Naive B cell (primary cell): ENCODE data around the gene GPR3. TPM values are rescaled to one million over a fixed set of nuclear protein-coding genes. Genes with fewer than 3 reads are reported as not detected.

Experiments
- ATAC-seq, 2 donors: fragments of 150-1000 bp; cut with Tn5 transposase; 2 replicates each; pipeline ENCODE4 v1.10.0; 2021; ENCODE audit warnings: low read depth in 2 of 2, mild to moderate bottlenecking in 2 of 2, moderate library complexity in 2 of 2
- DNase-seq: peaks from one replicate; pipeline ENCODE4 v3.0.0; 2022
- H3K27ac Mint-ChIP-seq, 6 donors: one replicate each; pipeline ENCODE4 v1.8.0; 2020 to 2022; ENCODE audit warnings: mild to moderate bottlenecking in 6 of 6, mixed read lengths in 6 of 6, moderate library complexity in 5 of 6, inconsistent platforms in 2 of 6
- H3K27me3 Mint-ChIP-seq, 3 donors: one replicate each; pipeline ENCODE4 v1.8.0; 2021 to 2022; ENCODE audit warnings: mixed read lengths in 3 of 3, mild to moderate bottlenecking in 1 of 3
- H3K36me3 Mint-ChIP-seq, 2 donors: one replicate each; pipeline ENCODE4 v1.8.0; 2020 to 2022; ENCODE audit warnings: mixed read lengths in 2 of 2, inconsistent platforms in 1 of 2, mild to moderate bottlenecking in 1 of 2
- H3K4me1 Mint-ChIP-seq, 3 donors: one replicate each; pipeline ENCODE4 v1.8.0; 2020 to 2022; ENCODE audit warnings: mixed read lengths in 3 of 3, inconsistent platforms in 1 of 3, mild to moderate bottlenecking in 1 of 3, moderate library complexity in 1 of 3
- H3K4me3 Mint-ChIP-seq, 8 donors: one replicate each; pipeline ENCODE4 v1.8.0; 2020 to 2022; ENCODE audit warnings: mild to moderate bottlenecking in 8 of 8, mixed read lengths in 8 of 8, moderate library complexity in 8 of 8, inconsistent platforms in 2 of 8
- H3K9me3 Mint-ChIP-seq, 7 donors: one replicate each; pipeline ENCODE4 v1.8.0; 2020 to 2022; ENCODE audit warnings: mixed read lengths in 7 of 7, mild to moderate bottlenecking in 5 of 7, inconsistent platforms in 2 of 7, moderate library complexity in 1 of 7
- polyA plus RNA-seq, 6 donors: library from polyadenylated mRNA; unstranded; fragments of 300-500 nt; fragmentation: Illumina TruSeq; gene quantifications; one replicate each; pipeline ENCODE4 v1.2.3, GENCODE V29; 2021; ENCODE audit warnings: low read depth in 6 of 6

GPR3 gene, protein sequence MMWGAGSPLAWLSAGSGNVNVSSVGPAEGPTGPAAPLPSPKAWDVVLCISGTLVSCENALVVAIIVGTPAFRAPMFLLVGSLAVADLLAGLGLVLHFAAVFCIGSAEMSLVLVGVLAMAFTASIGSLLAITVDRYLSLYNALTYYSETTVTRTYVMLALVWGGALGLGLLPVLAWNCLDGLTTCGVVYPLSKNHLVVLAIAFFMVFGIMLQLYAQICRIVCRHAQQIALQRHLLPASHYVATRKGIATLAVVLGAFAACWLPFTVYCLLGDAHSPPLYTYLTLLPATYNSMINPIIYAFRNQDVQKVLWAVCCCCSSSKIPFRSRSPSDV
- polyA plus RNA-seq = under 1 TPM in 4 of 6 donors, not detected in 2; 0.12 to 0.64 (median 0.35) TPM

DNA sequence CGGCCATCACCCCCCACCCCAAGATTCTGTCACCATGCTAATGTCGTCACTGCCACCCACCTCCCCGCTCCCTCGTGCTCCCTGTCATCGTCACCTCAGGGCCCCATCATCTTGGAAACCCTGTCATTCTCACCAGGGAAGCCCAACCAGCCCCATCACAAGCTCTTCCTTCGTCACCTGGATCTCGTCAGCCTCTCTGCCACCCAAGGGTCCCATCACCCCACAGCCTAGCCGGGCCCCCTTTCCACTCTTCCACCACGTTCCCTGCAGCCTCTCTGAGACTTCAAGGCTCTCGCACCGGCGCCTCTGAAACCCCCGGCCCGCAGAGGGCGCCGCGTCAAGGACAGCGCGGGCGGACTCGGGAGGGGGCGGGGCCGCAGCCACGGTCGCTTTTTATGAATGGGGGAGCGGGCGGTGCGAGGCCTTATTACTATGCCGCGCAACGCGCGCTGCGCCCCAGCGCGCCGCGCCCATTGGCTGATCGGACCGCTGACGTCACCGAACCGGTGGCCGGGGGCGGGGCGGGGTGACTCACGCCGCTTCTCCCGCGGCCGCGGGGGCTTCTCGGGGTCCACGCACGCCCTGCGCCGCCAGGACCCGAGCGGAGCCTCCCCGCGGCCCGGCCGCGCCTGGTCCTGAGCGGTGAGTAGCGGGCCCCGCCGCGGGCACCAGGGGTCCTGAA is at the start of gene GPR3:
TSS of gene GPR3 (plus strand) at position 527 of the 682 bp plus-strand sequence. CDS start 1,177 bp downstream, outside the sequence.
- peak within 1 kb of the TSS; percentile 82 to 98 (median 92) for H3K27ac Mint-ChIP-seq
- peaks cover 0 to 11% (median under 1%) of the 10 kb centered on the region in 3 donors for H3K27me3 Mint-ChIP-seq
- H3K4me3 Mint-ChIP-seq = peak within 1 kb of the TSS; percentile 48 to 91 (median 86)
- no peaks in the 10 kb centered on the region for H3K36me3 Mint-ChIP-seq
- peak; percentile 89 for DNase-seq
- ATAC-seq = peak; percentile 86 to 91
- no peaks in the 10 kb centered on the region for H3K9me3 Mint-ChIP-seq
- peaks cover 25 to 36% (median 26%) of the 10 kb centered on the region in 3 donors for H3K4me1 Mint-ChIP-seq

DNA sequence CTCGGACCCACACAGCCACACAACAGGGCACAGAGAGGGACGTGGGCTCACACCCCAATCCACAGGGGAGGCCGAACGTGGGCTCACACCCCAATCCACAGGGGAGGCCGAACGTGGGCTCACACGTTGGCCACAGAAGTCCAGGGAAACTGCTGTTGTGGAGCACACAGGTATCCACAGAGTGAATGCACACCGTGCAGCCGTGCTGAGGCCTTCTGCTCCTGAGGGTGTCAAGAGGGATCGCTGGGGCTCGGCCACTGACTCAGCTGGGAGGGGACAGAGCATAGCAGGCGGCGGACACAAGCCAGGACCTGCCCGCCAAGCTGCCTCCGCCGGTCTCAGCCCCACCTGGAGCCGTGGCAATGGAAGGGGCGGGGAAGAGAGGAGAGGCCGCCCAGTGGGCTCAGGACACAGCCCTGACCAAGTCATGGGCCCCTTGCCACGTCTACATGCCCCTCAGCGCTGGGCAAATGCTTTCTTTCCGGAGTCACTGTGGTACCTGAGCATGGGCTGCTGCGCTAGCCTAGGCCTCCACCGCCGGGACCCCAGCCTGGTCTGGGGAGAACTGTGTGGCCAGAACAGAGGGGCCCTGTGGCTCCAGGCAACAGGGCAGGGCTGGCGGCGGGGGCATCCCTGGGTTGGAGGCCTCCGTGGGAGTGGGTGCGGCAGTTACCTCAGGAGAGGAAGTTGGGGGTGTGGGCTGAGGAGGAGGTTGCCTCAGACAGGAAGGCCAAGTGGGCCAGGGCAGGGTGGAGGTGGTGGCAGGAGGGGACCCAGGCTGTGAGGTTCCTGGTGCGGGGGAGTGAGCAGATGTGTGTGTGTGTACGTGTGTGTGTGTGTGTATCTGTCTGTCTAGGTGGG is 49.4 kb upstream of the GPR3 start:
- H3K36me3 Mint-ChIP-seq = peaks cover 0 to 8% of the 10 kb centered on the region in 2 donors
- H3K9me3 Mint-ChIP-seq = peaks cover 0 to 7% (median 0%) of the 10 kb centered on the region in 7 donors
- peaks cover 58 to 77% (median 74%) of the 10 kb centered on the region in 3 donors for H3K4me1 Mint-ChIP-seq
- H3K27ac Mint-ChIP-seq = peak overlapping the region; percentile 87 to 98 (median 94)
- H3K4me3 Mint-ChIP-seq = peak overlapping the region; percentile 87 to 98 (median 93)
- DNase-seq (peak; percentile 85), ATAC-seq (peak; percentile 55 to 64)
- H3K27me3 Mint-ChIP-seq = no peaks in the 10 kb centered on the region

DNA sequence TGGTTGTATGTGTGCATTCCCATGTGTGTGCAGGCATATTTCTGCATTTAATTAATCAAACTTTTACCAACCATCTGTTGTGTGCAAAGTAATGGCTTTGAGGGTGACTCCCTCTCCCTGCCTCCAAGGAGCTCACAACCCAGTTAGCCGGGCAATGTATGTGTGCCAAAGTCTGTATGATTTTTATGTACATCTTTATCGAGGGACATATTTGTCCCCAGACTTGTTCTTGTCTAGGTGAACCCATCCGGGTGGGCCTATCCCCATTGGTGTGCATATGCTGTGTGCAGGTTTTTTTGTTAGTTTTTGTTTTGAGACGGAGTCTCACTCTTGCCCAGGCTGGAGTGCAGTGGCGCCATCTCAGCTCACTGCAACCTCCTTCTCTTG is 48.8 kb upstream of the GPR3 start:
- Mint-ChIP-seq H3K27ac (peak overlapping the region; percentile 87 to 98 (median 94)), H3K9me3 (peaks cover 0 to 7% (median 0%) of the 10 kb centered on the region in 7 donors), H3K36me3 (peaks cover 0 to 8% of the 10 kb centered on the region in 2 donors), H3K27me3 (no peaks in the 10 kb centered on the region), H3K4me1 (peaks cover 59 to 76% (median 72%) of the 10 kb centered on the region in 3 donors), H3K4me3 (peak overlapping the region; percentile 87 to 98 (median 93))
- ATAC-seq (no peak), DNase-seq (no peak)

DNA sequence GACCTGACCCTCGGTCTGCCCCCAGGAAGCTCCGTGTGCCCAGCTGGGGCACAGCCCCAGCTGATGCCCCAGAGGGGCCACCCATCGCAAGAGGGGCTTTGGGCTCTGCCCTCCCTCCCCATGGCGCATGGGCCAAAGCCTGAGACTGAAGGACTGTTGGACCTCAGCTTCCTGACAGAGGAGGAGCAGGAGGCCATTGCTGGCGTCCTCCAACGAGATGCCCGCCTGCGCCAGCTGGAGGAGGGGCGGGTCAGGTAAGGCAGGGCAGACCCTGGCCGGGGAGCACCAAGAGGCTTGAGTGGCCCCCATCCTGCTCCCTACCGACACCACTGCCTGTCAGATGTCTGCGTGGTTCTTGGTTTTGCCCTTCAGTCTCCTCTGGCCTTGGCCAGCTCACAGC is 47.1 kb upstream of the GPR3 start:
- Mint-ChIP-seq H3K4me1 (peaks cover 45 to 64% (median 56%) of the 10 kb centered on the region in 3 donors), H3K36me3 (peaks cover 0 to 8% of the 10 kb centered on the region in 2 donors), H3K9me3 (no peaks in the 10 kb centered on the region), H3K27ac (peak overlapping the region in 2 of 6 donors; percentile 18 to 86), H3K4me3 (peak overlapping the region in 4 of 8 donors; percentile 9 to 86 (median 49)), H3K27me3 (no peaks in the 10 kb centered on the region)
- DNase-seq (no peak), ATAC-seq (no peak)

DNA sequence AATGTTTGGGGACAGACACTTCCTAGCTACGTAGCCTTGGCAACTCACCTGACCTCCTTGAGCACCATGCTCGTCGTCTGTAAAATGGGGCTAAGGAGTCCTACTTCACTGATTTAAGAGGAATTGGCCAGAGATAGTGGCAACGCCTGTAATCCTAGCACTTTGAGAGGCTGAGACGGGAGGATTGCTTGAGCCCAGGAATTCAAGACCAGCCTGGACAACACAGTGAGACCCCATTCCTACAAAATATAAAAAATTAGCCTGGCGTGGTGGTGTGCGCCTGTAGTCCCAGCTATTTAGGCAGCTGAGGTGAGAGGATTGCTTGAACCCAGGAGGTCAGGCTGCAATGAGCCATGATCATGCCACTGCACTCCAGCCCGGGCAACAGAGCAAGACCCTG is 46.1 kb upstream of the GPR3 start:
- Mint-ChIP-seq H3K4me3 (peak overlapping the region in 3 of 8 donors; percentile 30 to 70 (median 69)), H3K27me3 (no peaks in the 10 kb centered on the region), H3K27ac (peak overlapping the region in 1 of 6 donors; percentile 28), H3K9me3 (no peaks in the 10 kb centered on the region), H3K4me1 (peaks cover 37 to 53% (median 45%) of the 10 kb centered on the region in 3 donors), H3K36me3 (peaks cover 0 to 8% of the 10 kb centered on the region in 2 donors)
- DNase-seq (no peak), ATAC-seq (no peak)

DNA sequence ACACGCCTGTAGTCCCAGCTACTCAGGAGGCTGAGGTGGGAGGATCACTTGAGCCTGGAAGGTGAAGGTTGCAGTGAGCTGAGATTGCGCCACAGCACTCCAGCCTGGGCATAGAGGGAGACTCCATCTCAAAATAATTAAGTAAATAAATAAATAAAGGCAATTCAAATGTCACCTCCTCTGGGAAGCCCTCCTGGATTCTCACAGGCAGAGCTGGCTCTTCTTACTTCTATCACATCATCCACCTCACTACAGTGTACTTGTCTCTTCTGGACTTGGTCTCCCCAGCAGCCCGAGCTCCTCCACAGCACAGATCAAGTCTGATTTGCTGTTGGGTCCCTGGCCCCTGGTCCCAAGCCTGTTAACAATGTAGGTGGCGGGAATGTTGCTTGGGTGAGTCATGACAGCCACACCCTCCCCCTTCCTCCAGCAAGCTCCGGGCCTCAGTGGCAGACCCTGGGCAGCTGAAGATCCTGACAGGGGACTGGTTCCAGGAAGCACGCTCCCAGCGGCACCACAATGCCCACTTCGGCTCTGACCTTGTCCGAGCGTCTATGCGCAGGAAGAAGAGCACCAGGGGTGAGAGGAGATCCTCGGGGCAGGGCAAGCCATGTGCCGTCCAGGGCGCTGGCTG is 45.3 kb upstream of the GPR3 start:
- no peak for DNase-seq
- H3K4me3 Mint-ChIP-seq = peak overlapping the region in 1 of 8 donors; percentile 24
- peaks cover 0 to 8% of the 10 kb centered on the region in 2 donors for H3K36me3 Mint-ChIP-seq
- H3K9me3 Mint-ChIP-seq = no peaks in the 10 kb centered on the region
- peak overlapping the region in 4 of 6 donors; percentile 28 to 67 (median 48) for H3K27ac Mint-ChIP-seq
- H3K4me1 Mint-ChIP-seq = peaks cover 31 to 46% (median 40%) of the 10 kb centered on the region in 3 donors
- ATAC-seq = no peak
- H3K27me3 Mint-ChIP-seq = no peaks in the 10 kb centered on the region

DNA sequence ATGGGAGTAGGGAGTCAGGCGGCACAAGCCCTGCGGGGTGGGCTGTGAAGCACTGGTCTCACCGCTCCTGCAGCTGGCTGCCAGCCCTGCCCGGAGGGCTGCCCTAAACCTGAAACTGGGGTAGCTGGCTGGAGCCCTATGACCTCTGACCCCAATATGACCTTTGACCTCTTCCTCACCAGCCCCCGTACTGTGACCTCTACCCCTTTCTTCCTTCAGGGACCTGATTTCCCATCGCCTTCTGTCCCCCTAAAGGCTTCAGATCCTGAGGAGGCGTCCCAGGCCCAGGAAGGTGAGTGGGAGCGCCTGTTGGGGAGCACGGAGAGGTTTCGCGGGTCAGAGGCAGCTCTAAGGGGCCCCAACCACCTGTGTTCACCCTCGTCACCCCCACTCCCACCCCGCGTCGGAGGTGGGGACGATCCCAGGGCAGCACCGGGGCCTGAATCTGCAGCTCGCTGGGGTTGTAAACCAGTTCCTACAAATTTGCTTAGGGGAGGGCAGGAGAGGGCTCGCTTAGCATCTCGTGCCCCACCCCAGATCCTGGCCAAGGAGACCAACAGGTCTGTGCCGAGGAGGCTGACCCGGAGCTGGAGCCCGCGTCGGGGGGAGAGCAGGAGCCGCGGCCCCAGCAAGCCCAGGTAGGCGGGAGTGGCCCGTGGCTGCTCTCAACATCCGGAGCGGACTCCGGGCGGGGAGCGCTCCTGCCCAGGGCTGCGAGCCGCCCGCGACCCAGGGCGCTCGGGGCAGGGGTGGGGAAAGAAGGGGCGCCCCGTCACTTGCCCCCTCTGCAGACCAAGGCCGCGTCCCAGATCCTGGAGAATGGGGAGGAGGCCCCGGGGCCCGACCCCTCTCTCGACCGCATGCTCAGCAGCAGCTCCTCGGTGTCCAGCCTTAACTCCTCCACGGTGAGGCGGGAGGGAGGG is 43.3 kb upstream of the GPR3 start:
- ATAC-seq = peak; percentile 70 to 86
- peak overlapping the region in 5 of 8 donors; percentile 20 to 78 (median 51) for H3K4me3 Mint-ChIP-seq
- H3K27me3 Mint-ChIP-seq = no peaks in the 10 kb centered on the region
- no peaks in the 10 kb centered on the region for H3K9me3 Mint-ChIP-seq
- H3K36me3 Mint-ChIP-seq = peaks cover 0 to 8% of the 10 kb centered on the region in 2 donors
- DNase-seq = peak; percentile 17
- H3K4me1 Mint-ChIP-seq = peaks cover 16 to 26% (median 26%) of the 10 kb centered on the region in 3 donors
- no peak overlapping the region for H3K27ac Mint-ChIP-seq

DNA sequence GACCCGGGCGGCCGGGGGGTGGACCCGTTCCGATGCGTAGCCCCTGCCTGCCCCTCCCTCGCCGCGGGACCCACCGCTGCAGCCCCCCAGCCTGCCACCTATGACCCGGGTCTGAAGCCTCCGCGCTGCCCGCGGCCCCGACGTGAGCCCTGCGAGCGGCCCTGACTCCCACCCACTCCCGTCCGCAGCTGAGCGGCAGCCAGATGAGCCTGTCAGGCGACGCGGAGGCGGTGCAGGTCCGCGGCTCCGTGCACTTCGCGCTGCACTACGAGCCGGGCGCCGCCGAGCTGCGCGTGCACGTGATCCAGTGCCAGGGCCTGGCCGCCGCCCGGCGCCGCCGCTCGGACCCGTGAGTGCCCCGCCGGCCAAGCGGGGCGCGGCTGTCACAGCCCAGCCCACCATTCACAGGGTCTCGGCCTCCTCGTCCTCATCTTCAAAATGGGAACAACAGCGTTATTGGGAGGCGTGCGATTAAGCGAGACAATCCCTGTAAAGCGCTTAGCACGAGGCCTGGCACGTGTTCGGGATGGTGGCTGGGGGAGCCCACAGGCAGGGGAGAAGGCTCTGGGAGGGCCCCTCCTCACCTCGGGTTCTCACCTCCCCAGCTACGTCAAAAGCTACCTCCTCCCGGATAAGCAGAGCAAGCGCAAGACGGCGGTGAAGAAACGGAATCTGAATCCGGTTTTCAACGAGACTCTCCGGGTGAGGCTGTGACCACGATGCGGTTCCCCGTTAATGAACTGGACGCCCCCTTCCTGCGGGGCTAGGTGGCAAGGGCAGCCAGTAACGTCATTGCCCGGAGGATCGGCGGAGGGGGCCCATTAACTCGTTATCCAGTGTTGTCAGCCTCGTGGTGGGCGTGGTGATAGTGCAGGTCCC is 42.4 kb upstream of the GPR3 start:
- no peaks in the 10 kb centered on the region for H3K27me3 Mint-ChIP-seq
- no peaks in the 10 kb centered on the region for H3K9me3 Mint-ChIP-seq
- peak overlapping the region in 2 of 8 donors; percentile 12 to 26 for H3K4me3 Mint-ChIP-seq
- peaks cover 0 to 8% of the 10 kb centered on the region in 2 donors for H3K36me3 Mint-ChIP-seq
- DNase-seq = no peak
- H3K4me1 Mint-ChIP-seq = peaks cover 13 to 22% (median 20%) of the 10 kb centered on the region in 3 donors
- no peak overlapping the region for H3K27ac Mint-ChIP-seq
- peak; percentile 64 to 71 for ATAC-seq

DNA sequence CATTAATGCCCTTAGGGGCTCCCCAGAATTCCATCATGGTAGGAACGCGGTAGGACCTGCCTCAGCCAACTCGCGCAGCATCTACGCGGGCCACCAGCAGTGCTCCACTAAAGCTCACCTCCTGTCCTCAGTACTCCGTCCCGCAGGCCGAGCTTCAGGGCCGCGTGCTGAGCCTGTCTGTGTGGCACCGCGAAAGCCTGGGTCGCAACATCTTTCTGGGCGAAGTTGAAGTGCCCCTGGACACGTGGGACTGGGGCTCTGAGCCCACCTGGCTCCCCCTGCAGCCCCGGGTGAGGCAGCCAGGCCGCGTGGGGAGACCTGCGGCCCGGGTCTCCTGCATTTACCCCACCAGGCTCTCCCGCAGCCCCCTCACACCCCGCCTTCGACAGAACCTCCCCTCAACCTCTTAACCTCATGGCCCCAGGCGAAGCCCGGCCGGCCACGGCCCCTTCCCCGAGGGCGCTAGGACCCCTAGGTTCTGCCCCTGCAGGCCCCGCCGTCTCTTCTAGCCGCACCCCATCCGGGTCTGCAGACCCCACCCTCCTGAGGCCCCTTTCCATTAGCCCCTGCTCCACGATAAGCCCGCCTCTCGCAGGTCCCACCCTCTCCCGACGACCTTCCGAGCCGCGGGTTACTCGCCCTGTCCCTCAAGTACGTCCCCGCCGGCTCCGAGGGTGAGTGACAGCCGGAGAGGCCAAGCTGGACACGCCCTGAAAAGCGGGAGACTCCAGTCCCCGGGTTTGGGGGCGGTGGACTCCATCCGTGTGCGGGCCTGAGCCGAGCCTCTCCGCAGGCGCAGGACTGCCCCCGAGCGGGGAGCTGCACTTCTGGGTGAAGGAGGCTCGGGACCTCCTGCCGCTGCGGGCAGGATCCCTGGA is 41.5 kb upstream of the GPR3 start:
- H3K4me1 Mint-ChIP-seq = peaks cover 18 to 26% (median 22%) of the 10 kb centered on the region in 3 donors
- peaks cover 0 to 5% of the 10 kb centered on the region in 2 donors for H3K36me3 Mint-ChIP-seq
- no peak overlapping the region for H3K27ac Mint-ChIP-seq
- ATAC-seq = no peak
- no peaks in the 10 kb centered on the region for H3K9me3 Mint-ChIP-seq
- H3K4me3 Mint-ChIP-seq = no peak overlapping the region
- DNase-seq = no peak
- H3K27me3 Mint-ChIP-seq = no peaks in the 10 kb centered on the region

DNA sequence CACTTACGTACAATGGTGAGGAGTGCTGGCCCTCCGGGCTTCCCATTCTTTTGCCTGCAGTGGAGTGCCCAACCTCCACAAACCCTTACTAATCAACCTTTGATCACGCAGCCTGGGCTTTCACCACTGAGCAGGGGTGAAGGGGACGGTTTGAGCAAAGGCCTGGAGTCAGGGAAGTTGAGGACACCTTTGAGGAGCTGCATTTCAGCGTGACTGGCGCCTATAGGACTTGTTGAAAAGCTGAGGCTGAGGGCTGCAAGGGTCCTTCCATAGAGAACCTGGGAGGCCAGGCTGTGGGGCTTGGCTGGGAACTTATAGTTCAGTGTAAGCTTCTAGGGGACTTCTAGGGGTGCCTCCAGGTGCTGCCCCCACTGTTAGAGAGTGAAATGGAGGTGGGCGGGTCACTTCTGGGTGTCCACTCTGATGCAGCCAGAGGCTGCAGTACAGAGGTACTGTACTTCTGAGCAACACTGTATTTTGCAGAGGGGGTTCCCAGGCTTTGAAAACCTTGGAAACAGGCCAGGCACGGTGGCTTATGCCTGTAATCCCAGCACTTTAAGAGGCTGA is 40.8 kb upstream of the GPR3 start:
- Mint-ChIP-seq H3K27ac (no peak overlapping the region), H3K4me3 (no peak overlapping the region), H3K27me3 (no peaks in the 10 kb centered on the region), H3K36me3 (no peaks in the 10 kb centered on the region), H3K9me3 (no peaks in the 10 kb centered on the region), H3K4me1 (peaks cover 14 to 28% (median 17%) of the 10 kb centered on the region in 3 donors)
- DNase-seq (no peak), ATAC-seq (no peak)
